B cell (primary cell): Measurements from ENCODE around the gene NLGN1.

Experiments
- CTCF ChIP-seq: fragments of 200-600 bp; IDR thresholded peaks from one replicate; pipeline ENCODE4 v1.8.0; 2022; ENCODE audit warnings: antibody characterized with exemption, mild to moderate bottlenecking
- EZH2 ChIP-seq: IDR thresholded peaks from 2 replicates; pipeline ENCODE4 v1.6.1; 2012; ENCODE audit warnings: borderline replicate concordance, low read depth, mild to moderate bottlenecking, moderate library complexity, low read length; ENCODE audit not compliant: insufficient read depth, poor library complexity, severe bottlenecking

- TF ChIP-seq CTCF = no peak
- no peak for TF ChIP-seq EZH2
Measured at GRCh38 chr3:173719585-173719984, 322.0 kb downstream of the NLGN1 start.
